ENCODE data around the gene GLP1R.

GLP1R gene

DNA sequence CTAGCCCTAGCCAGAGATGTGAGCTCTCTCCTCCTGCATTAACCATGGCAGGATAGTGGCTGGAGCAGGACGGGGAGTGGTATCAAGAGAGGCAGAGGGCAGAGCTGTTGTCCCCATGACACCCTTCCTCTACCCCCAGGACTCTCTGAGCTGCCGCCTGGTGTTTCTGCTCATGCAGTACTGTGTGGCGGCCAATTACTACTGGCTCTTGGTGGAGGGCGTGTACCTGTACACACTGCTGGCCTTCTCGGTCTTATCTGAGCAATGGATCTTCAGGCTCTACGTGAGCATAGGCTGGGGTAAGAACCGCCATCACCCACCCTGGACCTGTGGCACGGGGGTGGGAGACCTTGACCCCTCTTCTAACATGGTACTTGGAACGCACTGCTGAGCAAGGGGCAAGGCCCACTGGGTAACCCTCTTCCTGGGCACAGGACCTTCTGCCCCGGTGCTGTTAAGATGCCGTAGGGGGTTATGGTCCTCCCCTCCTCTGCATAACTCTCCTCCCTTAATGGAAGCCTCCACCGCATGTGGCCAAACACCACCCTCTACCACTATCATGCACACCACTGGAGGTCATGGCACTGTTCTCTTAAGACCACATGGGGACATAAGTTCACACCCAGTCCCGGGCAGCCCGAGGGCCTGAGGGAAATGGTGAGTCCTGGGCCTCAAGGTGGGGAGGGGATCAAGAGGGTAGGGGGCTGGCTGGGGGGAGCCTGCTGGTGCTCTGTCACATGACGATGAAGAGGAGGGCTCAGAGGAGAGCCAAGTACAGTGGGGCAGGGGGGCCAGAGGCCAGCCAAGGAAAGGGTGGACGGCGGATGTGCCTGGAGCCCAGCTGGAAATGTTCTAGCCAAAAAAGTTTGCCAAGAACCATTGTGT lies 25.1 kb downstream of the GLP1R start:
- TF ChIP-seq, protein P1, sequence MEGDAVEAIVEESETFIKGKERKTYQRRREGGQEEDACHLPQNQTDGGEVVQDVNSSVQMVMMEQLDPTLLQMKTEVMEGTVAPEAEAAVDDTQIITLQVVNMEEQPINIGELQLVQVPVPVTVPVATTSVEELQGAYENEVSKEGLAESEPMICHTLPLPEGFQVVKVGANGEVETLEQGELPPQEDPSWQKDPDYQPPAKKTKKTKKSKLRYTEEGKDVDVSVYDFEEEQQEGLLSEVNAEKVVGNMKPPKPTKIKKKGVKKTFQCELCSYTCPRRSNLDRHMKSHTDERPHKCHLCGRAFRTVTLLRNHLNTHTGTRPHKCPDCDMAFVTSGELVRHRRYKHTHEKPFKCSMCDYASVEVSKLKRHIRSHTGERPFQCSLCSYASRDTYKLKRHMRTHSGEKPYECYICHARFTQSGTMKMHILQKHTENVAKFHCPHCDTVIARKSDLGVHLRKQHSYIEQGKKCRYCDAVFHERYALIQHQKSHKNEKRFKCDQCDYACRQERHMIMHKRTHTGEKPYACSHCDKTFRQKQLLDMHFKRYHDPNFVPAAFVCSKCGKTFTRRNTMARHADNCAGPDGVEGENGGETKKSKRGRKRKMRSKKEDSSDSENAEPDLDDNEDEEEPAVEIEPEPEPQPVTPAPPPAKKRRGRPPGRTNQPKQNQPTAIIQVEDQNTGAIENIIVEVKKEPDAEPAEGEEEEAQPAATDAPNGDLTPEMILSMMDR (conservative IDR thresholded peaks at IDR 0.05; ENCODE audit: low read depth, low read length), result no peak
- no peak overlapping the region for H3K4me3 ChIP-seq (ENCODE audit: low read depth, low read length)
- DNase-seq (ENCODE audit: low read depth), result no peak

DNA sequence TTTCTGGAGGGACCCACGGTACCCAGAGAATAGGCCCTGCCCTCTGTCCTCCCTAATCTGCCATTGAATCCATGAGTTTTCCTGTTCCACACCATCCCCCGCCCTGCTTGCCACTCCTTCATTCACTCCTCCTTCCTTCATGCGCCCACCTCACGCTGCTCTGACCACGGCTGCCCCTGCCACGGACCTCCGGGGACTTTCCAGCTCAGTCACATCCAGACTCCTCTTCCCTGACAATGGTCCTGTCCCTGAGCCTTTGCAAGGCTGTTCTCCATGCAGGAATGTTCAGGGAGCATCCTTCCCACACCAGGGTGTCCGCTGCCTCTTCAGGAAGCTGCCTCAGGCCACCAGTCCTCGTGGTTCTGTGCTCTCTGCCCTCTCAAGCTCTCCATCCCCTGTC lies 25.9 kb downstream of the GLP1R start:
- TF ChIP-seq, protein P1 (conservative IDR thresholded peaks at IDR 0.05; ENCODE audit: low read depth, low read length), result no peak
- no peak overlapping the region for H3K4me3 ChIP-seq (ENCODE audit: low read depth, low read length)
- no peak for DNase-seq (ENCODE audit: low read depth)

DNA sequence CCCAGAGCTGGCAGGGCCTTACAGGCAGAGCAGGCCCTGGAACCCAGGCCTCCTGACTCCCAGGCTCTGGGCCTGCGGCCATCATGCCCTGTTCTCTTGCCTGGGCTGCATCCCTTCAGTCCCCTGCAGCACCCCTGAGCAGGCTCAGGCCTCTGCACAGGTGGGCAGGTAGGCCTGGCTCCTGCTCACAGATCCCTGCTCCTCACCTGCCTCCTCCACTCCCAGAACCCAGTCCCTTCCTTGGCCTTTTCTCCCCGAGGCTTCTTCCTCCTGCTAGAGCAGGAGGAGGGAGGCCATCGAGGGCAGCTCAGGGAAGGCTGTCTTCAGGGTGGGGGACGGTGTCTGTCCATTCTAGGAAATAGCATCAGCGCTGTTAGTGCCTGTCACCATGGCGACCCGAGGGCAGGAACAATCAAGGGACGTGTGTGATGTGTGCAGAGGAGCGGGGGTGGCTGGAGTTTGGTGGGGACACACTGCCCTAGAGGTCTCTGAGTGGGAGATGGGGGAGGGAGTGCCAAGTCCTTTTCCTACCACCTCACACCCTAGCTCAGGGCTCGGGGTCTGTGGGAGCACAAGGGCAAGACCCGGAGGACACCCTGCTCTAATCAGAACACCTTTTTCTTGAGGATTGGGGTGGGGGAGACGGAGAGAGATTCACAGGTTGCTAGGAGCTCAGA lies 26.6 kb downstream of the GLP1R start:
- DNase-seq (ENCODE audit: low read depth), result no peak
- TF ChIP-seq, protein P1 (conservative IDR thresholded peaks at IDR 0.05; ENCODE audit: low read depth, low read length), result no peak
- H3K4me3 ChIP-seq (ENCODE audit: low read depth, low read length), result no peak overlapping the region

DNA sequence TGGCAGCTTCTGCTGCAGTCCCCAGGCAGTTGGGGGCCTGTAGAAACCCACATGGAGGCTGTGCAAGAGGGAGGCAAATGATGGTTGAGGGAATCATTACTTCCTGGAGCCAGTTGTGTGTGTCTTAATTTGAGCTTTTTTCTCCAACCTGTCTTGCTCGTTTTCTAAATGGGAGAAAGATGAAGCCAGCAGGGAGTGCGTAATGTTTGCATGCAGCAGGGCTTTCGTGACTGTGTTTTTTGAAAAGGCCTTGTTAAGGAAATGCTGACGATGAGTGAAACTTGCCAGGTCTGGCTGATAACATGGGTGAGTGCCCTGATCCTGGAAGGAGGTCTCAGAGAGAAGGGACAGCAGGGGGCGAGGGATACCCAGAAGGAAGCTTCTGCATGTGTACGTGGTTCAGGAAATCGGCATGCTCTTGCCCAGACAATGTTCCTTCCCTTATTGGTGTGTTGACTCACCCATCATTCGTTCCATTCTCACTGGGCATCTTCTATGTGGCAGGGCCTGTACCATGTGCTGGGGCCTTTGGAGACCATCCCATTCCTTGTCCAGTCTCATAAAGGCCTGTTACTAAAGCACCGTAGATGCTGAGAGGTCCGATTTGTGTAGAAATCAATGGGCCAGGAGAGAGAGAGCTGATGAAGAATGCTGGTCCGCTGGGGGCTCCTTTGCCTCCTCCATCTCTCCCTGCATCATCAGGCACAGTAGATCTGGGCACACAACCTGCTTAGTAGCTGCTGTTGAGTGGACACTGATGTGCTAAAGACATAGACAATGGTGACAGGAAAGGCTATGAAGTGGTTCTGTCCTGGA lies 27.4 kb downstream of the GLP1R start:
- no peak for DNase-seq (ENCODE audit: low read depth)
- TF ChIP-seq, protein P1 (conservative IDR thresholded peaks at IDR 0.05; ENCODE audit: low read depth, low read length), result no peak
- H3K4me3 ChIP-seq (ENCODE audit: low read depth, low read length), result no peak overlapping the region

DNA sequence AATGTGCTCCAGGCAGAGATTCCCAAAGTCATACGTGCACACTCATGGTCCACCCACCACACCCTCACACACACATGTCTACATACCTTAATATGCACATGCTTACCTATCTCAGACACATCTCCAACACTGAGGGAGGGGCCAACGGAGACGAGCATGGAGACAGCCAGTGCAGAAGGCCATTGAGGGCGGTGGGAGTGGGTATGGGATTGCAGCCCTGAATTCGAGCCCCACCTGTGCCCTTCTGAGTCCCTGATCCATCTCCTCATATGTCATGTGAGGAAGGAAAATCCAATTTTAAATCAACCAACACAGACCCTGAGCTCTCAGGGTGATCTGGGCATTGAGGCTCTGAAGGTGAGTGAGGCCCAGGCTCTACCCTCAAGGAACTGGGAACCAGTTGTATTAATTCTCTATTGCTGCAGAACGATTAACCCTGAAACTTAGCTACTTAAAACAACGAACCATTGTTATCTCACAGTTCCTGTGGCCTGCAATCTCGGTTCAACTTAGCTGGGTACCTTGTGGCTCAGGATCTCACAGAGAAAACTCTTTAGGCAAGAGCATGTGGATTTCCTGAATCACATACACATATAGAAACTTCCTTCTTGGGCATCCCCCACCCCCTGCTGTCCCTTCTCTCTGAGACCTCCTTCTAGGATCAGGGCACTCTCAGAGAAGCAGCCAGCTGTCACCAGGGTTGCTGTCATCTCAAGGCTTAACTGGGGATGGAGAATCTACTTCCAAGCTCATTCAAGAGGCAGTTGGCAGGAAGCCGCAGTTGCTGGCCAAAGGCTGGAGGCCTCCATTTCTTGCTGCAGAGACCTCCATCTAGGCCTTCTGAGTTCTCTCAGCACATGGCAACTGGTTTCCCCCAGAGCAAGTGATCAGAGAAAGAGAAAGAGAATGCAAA lies 28.3 kb downstream of the GLP1R start:
- no peak for DNase-seq (ENCODE audit: low read depth)
- H3K4me3 ChIP-seq (ENCODE audit: low read depth, low read length), result no peak overlapping the region
- TF ChIP-seq, protein P1 (conservative IDR thresholded peaks at IDR 0.05; ENCODE audit: low read depth, low read length), result no peak
